K562 treated with DMSO at 1 percent for 48 hours (cell line): ENCODE results near the gene CGN. TPM values are rescaled to one million over a fixed set of nuclear protein-coding genes. Genes with fewer than 3 reads are reported as not detected.

Experiments
- total RNA-seq: library from RNA; unstranded; fragments of 300-600 nt; gene quantifications from 2 replicates; pipeline ENCODE4 v1.2.3, GENCODE V29; 2022; ENCODE audit warnings: low replicate concordance; ENCODE audit errors: extremely low read depth

Gene CGN, protein sequence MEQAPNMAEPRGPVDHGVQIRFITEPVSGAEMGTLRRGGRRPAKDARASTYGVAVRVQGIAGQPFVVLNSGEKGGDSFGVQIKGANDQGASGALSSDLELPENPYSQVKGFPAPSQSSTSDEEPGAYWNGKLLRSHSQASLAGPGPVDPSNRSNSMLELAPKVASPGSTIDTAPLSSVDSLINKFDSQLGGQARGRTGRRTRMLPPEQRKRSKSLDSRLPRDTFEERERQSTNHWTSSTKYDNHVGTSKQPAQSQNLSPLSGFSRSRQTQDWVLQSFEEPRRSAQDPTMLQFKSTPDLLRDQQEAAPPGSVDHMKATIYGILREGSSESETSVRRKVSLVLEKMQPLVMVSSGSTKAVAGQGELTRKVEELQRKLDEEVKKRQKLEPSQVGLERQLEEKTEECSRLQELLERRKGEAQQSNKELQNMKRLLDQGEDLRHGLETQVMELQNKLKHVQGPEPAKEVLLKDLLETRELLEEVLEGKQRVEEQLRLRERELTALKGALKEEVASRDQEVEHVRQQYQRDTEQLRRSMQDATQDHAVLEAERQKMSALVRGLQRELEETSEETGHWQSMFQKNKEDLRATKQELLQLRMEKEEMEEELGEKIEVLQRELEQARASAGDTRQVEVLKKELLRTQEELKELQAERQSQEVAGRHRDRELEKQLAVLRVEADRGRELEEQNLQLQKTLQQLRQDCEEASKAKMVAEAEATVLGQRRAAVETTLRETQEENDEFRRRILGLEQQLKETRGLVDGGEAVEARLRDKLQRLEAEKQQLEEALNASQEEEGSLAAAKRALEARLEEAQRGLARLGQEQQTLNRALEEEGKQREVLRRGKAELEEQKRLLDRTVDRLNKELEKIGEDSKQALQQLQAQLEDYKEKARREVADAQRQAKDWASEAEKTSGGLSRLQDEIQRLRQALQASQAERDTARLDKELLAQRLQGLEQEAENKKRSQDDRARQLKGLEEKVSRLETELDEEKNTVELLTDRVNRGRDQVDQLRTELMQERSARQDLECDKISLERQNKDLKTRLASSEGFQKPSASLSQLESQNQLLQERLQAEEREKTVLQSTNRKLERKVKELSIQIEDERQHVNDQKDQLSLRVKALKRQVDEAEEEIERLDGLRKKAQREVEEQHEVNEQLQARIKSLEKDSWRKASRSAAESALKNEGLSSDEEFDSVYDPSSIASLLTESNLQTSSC
- total RNA-seq = not detected in 2 replicates

DNA sequence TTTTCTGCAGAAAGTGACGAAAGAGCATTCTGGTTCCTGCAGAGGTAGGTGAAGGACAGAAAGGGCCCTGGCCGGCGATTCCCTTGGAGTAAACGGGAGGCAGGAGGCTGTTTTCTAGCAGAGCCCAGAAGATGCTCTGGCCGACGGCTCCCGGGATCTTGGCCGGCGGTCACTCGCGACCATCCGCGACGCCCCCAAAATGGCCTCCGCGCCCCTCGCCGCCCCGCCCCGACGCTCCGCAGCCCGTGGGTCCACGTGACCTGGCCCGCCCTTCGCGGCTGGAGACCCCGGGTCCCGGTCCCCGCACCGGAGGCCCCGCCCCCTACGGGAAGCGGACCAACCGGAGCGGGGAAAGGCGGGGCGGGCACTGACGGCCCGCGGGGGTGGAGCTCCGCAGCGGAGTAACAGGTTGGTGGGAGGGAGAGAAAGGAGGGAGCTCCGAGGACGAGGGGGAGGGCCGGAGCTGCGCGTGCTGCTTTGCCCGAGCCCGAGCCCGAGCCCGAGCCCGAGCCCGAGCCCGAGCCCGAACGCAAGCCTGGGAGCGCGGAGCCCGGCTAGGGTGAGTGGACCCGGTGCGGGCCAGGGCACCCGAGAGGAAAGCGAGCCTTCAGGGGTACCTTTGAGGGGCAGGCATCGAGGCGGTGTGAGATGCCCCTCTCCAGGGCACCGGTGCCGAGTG lies at the start of gene CGN:
TSS of gene CGN (plus strand) at position 431 of the 679 bp plus-strand sequence. CDS start 7,133 bp downstream, outside the sequence.

DNA sequence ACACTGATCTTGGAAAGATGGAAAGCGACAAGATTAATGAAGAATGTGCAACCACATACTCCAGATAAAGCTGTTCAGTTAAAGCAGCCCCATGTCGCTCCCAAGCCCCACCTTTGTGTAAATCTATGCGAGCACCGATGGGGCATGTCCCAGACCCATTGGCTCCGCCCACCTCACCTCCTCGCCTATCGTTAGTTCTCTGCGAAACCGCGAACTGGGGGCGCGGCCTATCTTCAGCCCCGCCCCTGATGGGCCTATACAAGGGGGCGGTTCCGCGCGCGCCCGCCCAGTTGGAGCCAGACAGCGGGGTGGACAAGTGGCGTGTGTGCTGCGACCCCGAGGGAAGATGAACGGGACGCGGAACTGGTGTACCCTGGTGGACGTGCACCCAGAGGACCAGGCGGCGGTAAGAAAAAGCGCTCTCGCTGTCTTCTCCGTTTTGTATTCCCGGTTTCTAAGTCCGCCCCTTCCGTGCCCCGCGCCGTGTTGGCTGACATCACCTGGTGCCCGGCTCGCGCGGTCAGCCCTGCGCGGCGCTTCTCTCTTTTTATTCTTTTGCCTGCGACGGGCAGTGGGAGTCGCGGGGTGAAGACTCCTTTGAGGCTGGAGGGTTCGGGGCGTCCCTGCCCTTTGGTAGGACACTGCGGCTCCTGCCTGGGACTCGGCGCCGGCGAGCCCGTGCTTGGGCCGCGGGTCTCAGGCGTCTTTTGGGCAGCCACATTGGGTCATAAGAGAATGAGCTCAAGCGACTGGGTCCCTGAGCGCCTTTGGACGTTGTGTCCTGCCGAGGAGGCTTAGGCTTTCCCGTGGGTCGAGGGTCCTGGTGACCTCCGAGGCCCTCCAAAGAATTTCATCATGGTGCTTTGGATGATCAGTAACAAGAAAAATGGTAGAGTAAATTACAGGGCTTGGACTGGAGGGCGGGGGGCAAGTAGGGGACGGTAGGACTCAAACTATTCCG lies 29.1 kb downstream of the CGN start, which contains the start of gene TUFT1:
TSS of gene TUFT1 (plus strand) at position 289 of the 961 bp plus-strand sequence. CDS start at position 347, 58 bp downstream.

Other genes with a start within 250 kb of the CGN start
- gene ZNF687, start 229.1 kb upstream of the CGN start, total RNA-seq = not detected in 2 replicates
- gene PI4KB, start 184.0 kb upstream of the CGN start, total RNA-seq = not detected in 2 replicates
- gene RFX5, start 164.1 kb upstream of the CGN start, total RNA-seq = not detected in 2 replicates
- not detected in 2 replicates for gene SELENBP1, start 138.7 kb upstream of the CGN start, total RNA-seq
- gene PSMB4, start 111.8 kb upstream of the CGN start, total RNA-seq = 1,082 TPM in 1 of 2 replicates, not detected in the other
- gene POGZ, start 51.9 kb upstream of the CGN start, total RNA-seq = not detected in 2 replicates
- not detected in 2 replicates for gene TUFT1, start 28.9 kb downstream of the CGN start, total RNA-seq
- gene SNX27, start 100.7 kb downstream of the CGN start, total RNA-seq = not detected in 2 replicates
- gene CELF3, start 205.4 kb downstream of the CGN start, total RNA-seq = not detected in 2 replicates
- not detected in 2 replicates for gene RIIAD1, start 210.1 kb downstream of the CGN start, total RNA-seq